Mammary epithelial cell (primary cell): ENCODE measurements around the gene SOX12.

Experiments
- EZH2 ChIP-seq: IDR thresholded peaks from 2 replicates; pipeline ENCODE4 v1.6.1; 2012; ENCODE audit warnings: low read length, inconsistent platforms, borderline replicate concordance
- TF ChIP-seq, protein P1 (sequence below), 2 donors: IDR thresholded peaks in 1 of 2; conservative IDR thresholded peaks in 1 of 2; 2 replicates each; pipeline ENCODE4 v1.5.1; 2011 to 2012; ENCODE audit warnings: inconsistent platforms in 2 of 2, low read length in 2 of 2, mild to moderate bottlenecking in 2 of 2, control low read depth in 1 of 2, low read depth in 1 of 2; ENCODE audit not compliant: insufficient read depth in 1 of 2; ENCODE audit errors: extremely low read depth in 1 of 2

DNA sequence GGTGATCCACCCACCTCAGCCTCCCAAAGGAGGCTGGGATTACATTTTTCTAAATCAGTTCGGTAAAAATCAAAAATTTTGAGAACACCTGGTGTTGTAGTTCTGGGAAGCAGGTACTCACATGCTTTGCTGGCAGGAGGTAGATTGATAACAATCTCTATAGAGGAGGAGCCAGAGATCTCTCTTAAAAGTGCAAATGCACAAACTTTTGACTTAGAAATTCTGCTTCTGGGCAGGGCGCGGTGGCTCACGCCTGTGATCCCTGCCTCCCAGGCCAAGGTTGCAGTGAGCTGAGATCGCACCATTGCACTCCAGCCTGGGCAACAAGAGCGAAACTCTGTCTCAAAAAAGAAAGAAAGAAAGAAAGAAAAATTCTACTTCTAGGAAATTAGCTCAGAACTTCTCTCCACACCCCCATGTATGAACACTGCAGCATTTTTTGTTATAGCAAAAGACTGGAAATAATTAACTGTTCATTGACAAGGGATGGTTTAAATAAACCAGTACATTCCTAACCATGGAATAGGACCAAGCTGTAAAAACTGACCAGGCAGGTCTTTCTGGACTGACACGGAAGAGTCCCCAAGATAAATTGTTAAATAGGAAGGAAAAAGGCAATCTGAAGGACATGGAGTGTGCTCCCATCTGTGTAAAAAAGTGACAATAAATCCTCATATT is 40.8 kb downstream of the SOX12 start:
- no peak for TF ChIP-seq EZH2
- TF ChIP-seq, protein P1, sequence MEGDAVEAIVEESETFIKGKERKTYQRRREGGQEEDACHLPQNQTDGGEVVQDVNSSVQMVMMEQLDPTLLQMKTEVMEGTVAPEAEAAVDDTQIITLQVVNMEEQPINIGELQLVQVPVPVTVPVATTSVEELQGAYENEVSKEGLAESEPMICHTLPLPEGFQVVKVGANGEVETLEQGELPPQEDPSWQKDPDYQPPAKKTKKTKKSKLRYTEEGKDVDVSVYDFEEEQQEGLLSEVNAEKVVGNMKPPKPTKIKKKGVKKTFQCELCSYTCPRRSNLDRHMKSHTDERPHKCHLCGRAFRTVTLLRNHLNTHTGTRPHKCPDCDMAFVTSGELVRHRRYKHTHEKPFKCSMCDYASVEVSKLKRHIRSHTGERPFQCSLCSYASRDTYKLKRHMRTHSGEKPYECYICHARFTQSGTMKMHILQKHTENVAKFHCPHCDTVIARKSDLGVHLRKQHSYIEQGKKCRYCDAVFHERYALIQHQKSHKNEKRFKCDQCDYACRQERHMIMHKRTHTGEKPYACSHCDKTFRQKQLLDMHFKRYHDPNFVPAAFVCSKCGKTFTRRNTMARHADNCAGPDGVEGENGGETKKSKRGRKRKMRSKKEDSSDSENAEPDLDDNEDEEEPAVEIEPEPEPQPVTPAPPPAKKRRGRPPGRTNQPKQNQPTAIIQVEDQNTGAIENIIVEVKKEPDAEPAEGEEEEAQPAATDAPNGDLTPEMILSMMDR (conservative IDR thresholded peaks at IDR 0.05 in 1 of 2, IDR thresholded peaks at IDR 0.05 in 1 of 2; ENCODE audit: extremely low read depth in 1 of 2, insufficient read depth in 1 of 2, low read depth in 1 of 2, low read length in 2 of 2): no peak
